ENCODE data around the gene IL16.
A peak's percentile ranks its signal among the peaks of the same experiment; 100 is the strongest.
"Not testable (repeated sequence)": the region's sequence is repeated elsewhere in the genome, so short reads cannot be mapped to it uniquely, and the experiment has no call there.

IL16 gene

GRCh38 chr15:81196576-81197254, at the start of gene IL16:
Gene IL16, plus strand, starts transcription at chr15:81196879. Its CDS starts 28,521 bp downstream, at chr15:81225400.
- DNase-seq, result peak; percentile 1

DNA sequence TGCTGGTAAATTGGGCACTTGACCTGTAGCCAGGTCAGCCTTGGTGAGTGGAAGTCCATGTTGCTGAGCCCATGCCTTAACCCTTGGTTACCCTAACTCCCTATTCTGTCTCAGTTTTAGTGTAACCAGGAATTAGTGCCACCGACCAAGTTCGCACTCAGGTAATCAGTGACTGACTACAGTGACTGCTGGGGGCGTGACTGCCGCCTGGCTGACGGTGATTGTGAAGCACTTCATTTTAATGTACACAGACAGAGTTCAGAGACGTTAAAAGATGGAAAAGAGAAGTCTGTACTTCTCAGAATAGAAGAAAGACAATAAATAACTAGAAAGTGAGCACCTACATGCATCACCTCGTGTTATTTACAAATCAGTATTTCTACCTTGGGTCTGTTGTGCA, 45.3 kb upstream of the IL16 start:
- DNase-seq, result no peak

DNA sequence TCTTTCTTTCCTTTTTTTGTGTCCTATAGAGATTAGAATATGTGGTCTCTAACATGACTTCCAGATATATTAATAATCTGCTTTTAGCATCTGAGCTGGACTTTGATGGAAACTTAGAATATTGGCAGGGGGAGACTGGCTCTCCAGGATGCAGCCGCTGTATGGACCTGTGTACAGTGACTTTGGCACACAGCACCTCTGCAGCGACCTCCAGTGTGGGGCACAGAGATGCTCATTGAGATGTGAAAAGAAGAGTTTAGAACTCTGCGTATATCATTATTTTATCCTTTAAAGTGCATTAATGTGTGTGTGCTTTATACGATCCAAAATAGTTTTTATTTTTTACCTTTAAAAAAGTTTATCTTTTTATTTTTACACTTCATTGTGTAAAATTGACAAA, 44.3 kb upstream of the IL16 start:
- DNase-seq, result no peak

DNA sequence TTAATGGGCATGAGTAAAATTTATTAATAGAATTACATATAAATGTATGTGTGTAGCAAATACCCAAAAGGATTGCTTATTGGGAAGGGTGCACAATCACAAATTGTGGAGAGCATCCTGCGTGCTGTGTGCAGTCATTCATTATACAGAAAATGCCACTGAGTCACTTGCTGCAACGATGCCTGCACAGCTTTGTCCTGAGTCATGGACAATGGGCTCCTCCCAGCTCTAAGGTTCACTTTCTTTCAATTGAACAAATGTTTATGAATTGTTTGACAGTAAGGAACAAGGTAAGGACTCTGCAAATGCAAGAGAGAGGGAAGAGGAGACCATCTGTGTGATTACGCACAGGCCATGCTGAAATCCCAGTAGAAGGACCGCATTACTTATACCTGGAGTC, 43.9 kb upstream of the IL16 start:
- no peak for DNase-seq

DNA sequence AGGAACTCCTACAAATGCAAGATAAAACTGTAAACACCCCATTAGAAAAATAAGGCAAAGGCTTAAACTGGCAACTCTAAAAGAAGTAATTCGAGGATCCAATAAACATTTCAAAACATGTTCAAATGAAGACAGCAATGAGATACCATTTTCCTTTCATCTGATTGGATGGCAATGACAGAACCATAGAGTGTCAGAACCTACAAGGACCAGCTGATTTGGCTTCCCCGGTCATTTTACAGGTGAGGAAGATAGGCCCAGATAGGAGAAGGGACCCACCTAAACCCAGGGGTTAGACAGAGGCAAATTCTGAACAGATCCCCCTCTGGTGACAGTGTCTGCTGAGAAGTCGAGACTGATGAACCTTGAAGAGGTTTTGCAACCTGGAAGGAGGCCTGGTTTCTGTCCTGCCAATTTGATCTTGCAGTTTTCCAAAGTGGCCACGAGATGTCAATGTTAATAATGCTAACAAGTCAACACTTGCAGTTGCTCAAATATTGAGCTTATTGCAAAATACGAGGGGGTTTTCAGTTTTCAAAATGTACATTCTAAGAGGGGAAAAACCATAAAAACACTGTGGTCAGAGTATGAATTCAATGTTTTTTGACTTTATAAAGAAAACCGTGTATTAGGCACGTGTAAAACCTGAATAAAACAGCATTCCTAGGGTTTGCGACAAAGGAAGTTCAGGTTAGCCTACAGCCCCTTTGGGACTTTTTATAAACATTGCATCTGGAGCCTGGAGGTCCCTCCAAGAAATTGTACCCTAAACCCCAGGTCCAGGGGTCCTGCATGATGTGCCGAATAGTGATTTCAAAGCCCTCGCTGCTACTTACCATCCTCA, 41.1 kb upstream of the IL16 start:
- peak; percentile 6 for DNase-seq

GRCh38 chr15:81156324-81156723, 40.4 kb upstream of the IL16 start:
- DNase-seq, result no peak

- DNase-seq, result no peak
Observed at GRCh38 chr15:81157195-81157938, 39.3 kb upstream of the IL16 start.

DNA sequence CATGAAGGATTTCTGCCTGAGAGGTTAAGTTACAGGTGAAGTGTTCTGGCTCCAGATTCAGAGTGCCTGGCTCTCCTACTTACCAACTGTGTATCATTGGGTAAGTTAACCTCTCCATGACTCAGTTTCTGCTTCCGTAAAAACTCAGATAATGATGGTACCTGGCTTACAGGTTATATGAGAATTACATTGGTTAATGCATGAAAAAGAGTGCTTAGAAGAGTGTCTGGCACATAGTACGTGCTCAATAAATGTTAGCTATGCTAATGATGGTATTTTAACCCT, 38.8 kb upstream of the IL16 start:
- DNase-seq, result no peak

DNA sequence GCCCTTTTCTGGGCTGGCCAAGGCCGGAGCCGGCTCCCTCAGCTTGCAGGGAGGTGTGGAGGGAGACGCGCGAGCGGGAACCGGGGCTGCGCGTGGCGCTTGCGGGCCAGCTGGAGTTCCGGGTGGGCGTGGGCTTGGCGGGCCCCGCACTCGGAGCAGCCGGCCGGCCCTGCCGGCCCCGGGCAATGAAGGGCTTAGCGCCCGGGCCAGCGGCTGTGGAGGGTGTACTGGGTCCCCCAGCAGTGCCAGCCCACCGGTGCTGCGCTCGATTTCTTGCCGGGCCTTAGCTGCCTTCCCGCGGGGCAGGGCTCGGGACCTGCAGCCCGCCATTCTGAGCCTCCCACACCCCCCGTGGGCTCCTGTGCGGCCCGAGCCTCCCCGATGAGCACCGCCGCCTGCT, 38.1 kb upstream of the IL16 start:
- not testable (repeated sequence) for DNase-seq

DNA sequence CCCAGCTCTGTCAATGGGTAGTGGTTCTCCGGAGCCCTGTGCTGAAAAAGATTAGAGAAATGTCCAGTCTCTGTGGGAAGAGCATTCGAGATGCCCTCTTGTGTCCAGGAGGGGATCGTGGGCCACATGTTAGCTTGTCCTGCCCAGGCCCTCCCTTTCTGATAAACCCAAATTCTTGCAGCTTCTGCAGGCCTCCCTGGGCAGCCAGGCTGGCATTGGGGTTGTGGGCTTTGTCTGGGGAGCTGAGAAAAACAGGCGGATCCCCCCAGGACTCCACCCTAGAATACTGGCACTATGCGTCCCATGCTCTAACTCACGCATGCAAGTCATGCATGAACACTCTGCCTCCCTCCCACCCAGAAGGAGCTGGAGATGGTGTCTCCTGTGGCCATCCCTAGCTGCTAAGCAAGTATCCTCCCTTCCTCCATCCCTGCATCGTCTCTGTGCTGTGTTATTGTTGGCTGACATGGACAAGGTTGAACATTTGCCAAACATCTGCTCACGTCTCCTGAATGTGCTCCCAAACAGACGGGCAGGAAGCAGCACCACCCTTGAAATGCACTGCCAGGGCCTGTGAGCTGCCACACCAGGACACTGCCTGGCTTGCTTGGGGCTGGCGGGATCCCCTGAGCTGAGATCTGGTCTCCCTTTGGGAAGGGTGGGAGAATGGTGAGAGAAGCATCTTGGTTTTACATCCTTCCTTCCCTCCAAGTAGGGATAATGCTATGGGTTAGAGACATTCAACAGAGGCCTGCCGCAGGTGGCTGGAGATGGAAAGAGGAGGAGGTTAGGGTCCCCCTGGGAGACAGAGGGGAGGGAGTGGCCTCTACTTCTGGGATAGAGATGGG, 36.1 kb upstream of the IL16 start:
- no peak for DNase-seq

- DNase-seq, result no peak
Observed at GRCh38 chr15:81161160-81161673, 35.5 kb upstream of the IL16 start.

GRCh38 chr15:81161851-81162250, 34.8 kb upstream of the IL16 start:
- no peak for DNase-seq

GRCh38 chr15:81163961-81164800, 32.5 kb upstream of the IL16 start:
- DNase-seq, result no peak

GRCh38 chr15:81165535-81165934, 31.1 kb upstream of the IL16 start:
- DNase-seq, result no peak

- DNase-seq, result no peak
Observed at GRCh38 chr15:81166636-81167305, 29.9 kb upstream of the IL16 start.

- DNase-seq, result no peak
Observed at GRCh38 chr15:81168131-81168526, 28.6 kb upstream of the IL16 start.

- DNase-seq, result no peak
Observed at GRCh38 chr15:81168644-81169043, 28.0 kb upstream of the IL16 start.

GRCh38 chr15:81170511-81170910, 26.2 kb upstream of the IL16 start:
- no peak for DNase-seq

GRCh38 chr15:81171286-81171685, 25.4 kb upstream of the IL16 start:
- no peak for DNase-seq

- no peak for DNase-seq
Observed at GRCh38 chr15:81174125-81174791, 22.4 kb upstream of the IL16 start.

Data from NCI-H146 (cell line).